HTERT RPE-1 (cell line): ENCODE data around the gene FGFBP2.

Experiments used
- in situ Hi-C: fragments of 300-500 bp; cut with MboI; formaldehyde crosslinking; loops from 4 replicates; pipeline ENCODE4 v1.14.3; 2020; ENCODE audit warnings: low sequenced_read_pairs

Gene FGFBP2, protein sequence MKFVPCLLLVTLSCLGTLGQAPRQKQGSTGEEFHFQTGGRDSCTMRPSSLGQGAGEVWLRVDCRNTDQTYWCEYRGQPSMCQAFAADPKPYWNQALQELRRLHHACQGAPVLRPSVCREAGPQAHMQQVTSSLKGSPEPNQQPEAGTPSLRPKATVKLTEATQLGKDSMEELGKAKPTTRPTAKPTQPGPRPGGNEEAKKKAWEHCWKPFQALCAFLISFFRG

GRCh38 chr4:15963001-15963451 lies at the start of gene FGFBP2:
Gene FGFBP2, minus strand, starts transcription at chr4:15963175. Its CDS starts 46 bp downstream, at chr4:15963129.
- in situ Hi-C loops: no loop called here

GRCh38 chr4:16011173-16011572 lies 48.2 kb upstream of the FGFBP2 start:
- in situ Hi-C loops: no loop called here

GRCh38 chr4:16009153-16009552 lies 46.2 kb upstream of the FGFBP2 start:
- in situ Hi-C loops: no loop called here

DNA sequence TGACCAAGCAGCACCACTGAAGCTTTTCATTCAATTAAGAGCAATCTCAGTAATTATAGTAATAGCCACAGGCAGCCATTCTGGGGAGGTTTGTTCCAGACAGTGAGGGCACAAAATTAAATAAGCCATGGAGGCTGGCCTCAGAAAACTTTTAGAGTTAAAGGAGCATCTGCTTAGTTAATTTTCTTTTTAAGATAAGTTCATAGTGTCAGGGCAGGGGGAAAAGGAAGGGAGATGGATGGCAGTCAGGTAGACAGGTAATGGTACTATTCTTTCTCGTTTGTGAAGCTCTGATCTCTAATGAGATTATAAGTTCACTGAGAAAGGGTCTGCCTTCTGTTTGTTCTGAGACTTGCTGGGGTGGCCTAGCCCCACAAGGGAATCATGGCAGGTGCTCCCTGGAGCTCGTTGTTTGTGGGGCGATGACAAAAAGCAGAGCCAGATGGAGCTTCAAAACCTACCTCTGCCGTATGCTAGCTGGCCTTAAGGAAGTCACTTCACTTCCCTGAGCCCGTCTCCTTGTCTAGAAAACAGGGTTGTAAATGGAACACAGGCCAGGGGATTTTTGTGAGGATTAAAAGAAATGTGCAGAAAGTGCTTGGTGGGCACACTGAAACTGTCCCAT lies 44.6 kb upstream of the FGFBP2 start:
- in situ Hi-C loops: no loop called here

DNA sequence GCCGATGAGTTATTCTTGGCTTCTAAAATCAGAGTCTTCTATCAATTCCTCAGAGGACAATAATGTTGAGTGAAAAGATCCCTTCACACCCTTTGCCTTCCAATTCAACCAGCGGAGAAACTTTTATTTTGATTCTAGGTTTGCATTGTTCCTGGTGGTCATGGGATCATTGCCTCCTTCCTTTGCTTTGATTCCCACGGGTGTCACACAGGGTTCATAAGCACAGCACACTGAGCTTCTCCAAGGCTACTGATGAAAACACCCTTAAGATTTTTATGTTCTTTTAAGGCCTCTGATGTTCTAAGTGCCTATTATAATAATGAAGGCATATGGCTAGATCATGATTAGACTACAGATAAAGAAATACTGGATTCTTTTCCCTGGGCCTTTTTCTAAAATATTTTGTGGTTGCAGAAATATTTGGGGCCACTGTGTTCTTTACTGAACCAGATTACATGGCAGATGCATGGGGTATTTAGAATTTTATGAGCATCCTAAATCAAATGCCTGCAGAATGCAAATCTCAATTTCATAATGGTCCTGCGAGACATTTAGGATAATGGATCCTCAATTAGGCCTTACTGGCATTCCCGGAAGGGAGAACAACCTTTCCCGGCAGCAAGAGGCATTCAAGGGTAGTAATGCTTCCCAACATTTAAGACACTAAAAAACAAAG lies 43.9 kb upstream of the FGFBP2 start:
- in situ Hi-C loops: no loop called here

GRCh38 chr4:16005676-16006075 lies 42.7 kb upstream of the FGFBP2 start:
- in situ Hi-C loops: no loop called here

GRCh38 chr4:16001484-16001858 lies 38.5 kb upstream of the FGFBP2 start:
- in situ Hi-C loops: no loop called here

GRCh38 chr4:16000708-16001483 lies 37.9 kb upstream of the FGFBP2 start:
- in situ Hi-C loops: no loop called here

- in situ Hi-C loops: no loop called here
Measured at GRCh38 chr4:15996773-15997172, 33.8 kb upstream of the FGFBP2 start.

GRCh38 chr4:15995826-15996225 lies 32.9 kb upstream of the FGFBP2 start:
- in situ Hi-C loops: no loop called here

- in situ Hi-C loops: no loop called here
Measured at GRCh38 chr4:15992167-15992485, 29.2 kb upstream of the FGFBP2 start.

GRCh38 chr4:15990570-15991285 lies 27.8 kb upstream of the FGFBP2 start:
- in situ Hi-C loops: no loop called here

DNA sequence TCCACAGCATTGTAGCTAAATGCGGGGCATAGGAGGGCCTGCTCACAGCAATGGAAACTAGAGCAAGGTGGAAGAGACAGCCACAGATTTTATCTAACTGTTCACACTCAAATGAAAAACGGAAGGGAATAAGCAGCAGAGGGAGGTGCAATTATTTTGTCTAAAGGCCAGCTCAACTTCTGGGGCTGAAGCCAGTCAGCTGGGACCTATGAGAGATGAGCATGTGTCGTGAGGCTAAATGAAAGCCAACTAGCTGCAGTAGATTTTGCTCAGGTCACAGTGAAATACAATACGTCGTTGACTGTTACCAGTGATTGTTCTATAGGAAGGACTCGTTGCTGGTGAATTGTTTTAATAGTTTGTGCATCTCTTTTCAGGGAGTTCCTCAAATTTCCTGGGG lies 26.4 kb upstream of the FGFBP2 start:
- in situ Hi-C loops: no loop called here

GRCh38 chr4:15988222-15988621 lies 25.2 kb upstream of the FGFBP2 start:
- in situ Hi-C loops: no loop called here

DNA sequence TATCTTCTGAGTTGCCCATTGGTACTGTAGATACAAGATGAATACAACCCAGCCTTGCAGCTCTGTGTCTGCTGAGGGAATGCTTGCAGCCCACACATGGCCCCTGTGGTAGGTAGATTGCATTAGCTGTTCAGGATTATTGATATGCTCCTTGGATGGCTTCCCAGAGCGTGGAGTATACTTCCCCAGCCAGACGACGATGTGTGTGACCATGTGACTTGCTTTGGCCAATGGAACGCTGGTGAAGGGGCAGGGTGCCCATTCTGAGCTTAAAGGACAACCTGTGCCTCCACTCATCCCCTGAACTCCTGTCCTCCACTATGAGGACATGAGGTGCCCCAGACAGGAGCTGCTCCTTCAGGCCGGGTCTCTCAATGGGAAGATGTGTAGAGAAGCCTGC lies 23.9 kb upstream of the FGFBP2 start:
- in situ Hi-C loops: no loop called here

GRCh38 chr4:15983610-15984009 lies 20.6 kb upstream of the FGFBP2 start:
- in situ Hi-C loops: no loop called here

- in situ Hi-C loops: no loop called here
Measured at GRCh38 chr4:15982842-15983524, 20.0 kb upstream of the FGFBP2 start.

GRCh38 chr4:15976456-15977447 lies 13.8 kb upstream of the FGFBP2 start:
- in situ Hi-C loops: no loop called here

DNA sequence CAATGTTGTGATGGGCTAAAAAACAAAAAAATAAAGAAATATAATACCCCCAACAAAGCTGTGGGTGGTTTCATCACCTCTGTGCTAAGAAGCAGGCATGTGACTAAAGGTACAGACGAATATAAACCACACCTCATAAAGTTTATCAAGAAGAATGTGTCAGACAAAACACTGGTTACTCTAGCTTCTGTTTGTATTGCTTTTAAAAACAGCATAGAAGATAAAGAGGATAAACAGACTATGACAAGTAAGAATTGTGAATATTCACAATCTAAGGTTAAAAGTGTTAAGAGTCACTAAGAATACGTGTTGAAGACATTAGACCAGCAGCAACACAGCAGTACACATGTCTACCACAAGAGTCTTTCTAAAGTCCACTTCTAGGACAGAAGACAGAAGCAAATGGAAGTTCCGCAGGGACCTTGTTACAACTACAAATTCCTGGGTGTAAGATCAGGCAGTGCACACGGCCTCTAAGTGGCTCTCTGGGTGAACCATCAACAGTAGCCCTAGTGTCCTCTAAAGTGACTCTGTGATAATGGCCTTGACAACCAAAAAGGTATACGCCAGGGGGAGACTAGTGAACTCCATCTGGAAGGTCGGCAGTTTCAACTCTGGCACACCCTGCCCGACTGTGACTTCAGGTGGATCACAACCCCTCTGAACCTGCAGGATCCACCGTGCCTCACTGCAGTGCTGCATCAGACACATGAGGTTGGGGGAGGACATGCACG lies 8.3 kb upstream of the FGFBP2 start:
- in situ Hi-C loops: no loop called here
